ENCODE data around the gene UBR1.

DNA sequence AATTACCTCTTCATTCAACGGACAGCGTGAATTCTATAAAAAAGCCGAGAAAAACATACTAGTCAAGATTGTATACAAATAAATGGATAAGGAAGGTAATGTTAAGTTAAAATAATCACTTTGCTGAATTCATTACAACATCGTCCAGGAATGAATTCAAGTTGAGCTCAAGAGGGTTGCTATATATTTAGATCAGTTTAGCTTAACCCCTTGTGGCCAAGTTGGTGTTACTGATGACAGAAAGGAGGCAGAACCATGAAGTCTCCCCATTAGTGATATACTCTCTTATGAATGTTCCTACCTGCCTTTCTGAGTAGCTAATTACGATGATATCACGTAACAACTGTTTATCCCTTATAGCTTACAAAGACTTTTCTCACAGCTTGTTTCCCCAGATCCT, 34.9 kb downstream of the UBR1 start:
- TF ChIP-seq, protein P1, sequence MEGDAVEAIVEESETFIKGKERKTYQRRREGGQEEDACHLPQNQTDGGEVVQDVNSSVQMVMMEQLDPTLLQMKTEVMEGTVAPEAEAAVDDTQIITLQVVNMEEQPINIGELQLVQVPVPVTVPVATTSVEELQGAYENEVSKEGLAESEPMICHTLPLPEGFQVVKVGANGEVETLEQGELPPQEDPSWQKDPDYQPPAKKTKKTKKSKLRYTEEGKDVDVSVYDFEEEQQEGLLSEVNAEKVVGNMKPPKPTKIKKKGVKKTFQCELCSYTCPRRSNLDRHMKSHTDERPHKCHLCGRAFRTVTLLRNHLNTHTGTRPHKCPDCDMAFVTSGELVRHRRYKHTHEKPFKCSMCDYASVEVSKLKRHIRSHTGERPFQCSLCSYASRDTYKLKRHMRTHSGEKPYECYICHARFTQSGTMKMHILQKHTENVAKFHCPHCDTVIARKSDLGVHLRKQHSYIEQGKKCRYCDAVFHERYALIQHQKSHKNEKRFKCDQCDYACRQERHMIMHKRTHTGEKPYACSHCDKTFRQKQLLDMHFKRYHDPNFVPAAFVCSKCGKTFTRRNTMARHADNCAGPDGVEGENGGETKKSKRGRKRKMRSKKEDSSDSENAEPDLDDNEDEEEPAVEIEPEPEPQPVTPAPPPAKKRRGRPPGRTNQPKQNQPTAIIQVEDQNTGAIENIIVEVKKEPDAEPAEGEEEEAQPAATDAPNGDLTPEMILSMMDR (IDR thresholded peaks at IDR 0.05): no peak
- TF ChIP-seq POLR2A (IDR thresholded peaks at IDR 0.05): no peak

Measured in transverse colon (tissue), 3 donors.